ENCODE results near the gene PIP5K1B.

The PIP5K1B gene

DNA sequence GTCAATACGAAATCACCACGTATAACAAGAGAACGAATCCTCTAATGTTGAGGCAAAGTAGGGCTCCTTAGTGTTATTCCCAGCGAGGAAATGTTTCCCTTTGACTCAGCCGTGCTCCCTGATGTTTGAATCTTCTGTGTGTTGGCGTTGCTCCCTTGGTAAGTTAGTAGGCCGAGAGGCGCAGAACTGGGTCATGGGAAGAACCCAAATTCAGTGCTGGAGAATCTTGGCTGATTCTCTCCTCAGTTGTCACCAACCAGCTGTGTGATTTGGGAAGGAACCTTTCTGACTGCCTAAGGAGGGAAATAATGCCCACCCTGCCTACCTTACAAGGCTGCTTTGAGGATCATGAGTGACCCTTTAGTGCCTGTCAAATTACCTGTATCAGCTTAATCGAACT, 286.4 kb downstream of the PIP5K1B start:
- DNase-seq (ENCODE audit: low read depth) = no peak

DNA sequence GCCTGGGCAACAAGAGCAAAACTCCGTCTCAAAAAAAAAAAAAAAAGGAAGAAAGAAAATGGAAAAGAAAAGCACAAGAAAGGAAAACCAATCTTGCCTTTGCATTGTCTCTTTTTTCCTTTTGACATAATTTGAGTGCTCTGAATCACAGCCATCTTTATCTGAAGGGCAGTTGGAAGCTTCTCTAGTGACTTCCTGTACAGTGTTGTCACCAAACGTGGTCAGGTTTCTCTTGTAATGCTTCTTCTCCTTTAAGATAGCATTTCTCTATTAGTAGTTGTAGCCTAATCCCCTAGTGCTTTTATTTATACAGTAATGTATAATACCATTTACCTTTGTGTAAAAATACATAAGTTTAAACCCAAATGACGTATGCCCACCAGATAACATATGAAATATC, 290.7 kb downstream of the PIP5K1B start:
- DNase-seq (ENCODE audit: low read depth) = no peak

DNA sequence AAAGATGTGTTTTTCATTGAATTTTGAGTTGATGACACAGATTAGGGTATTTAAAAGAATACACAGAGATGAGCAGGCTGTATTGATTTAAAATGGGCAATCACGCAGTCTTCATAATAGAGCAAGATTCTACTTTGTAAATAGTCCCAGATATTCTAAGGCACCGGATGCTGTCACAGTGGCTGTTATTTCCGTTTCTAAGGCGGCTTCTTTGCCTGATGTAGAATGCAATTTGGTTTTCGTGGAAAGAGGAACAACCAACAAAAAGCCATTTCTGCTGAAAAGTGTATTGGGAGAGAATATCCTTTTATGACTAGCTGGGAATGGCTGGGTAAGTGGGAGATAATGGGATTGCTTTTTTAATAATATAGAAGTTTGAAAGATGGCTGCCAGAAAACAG, 291.4 kb downstream of the PIP5K1B start:
- no peak for DNase-seq (ENCODE audit: low read depth)

DNA sequence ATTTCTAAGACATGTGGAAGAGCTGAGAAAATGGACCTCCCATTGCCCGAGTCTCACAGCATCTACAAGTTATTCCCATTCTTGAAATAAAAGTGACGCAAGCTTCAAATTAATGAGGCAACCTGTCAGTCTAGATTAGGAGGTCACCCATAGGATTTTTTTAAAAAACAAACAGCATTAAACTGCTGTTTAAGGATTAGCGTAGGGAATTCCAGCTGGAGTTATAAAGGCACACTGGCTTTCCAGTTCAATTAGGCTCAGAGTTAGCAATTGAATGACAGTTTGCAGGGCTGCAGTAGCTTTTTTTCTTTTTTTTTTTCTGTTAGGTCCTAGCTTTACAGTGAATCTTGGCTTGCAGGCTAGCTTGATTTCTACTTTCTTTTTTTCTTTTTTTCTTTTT, 292.6 kb downstream of the PIP5K1B start:
- no peak for DNase-seq (ENCODE audit: low read depth)

DNA sequence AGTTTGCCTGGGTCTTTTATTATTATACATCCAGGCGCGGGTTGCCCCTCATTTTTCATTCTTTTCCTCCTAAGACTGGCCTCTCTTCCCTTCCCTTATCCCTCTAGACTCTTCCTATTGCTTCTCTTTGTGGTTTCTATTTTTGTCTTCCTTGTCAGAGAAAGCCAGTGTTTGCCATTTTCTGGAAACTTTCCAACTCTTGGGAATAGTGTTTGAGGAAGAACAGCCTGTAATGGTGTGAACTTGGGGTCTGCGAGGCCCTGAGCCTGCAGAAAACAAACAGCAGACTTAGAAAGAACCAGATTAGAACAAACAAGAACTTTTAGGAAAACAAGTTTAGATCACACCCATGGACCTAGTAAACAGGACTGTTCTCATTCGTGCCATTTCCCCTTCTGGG, 293.3 kb downstream of the PIP5K1B start:
- DNase-seq (ENCODE audit: low read depth) = no peak

DNA sequence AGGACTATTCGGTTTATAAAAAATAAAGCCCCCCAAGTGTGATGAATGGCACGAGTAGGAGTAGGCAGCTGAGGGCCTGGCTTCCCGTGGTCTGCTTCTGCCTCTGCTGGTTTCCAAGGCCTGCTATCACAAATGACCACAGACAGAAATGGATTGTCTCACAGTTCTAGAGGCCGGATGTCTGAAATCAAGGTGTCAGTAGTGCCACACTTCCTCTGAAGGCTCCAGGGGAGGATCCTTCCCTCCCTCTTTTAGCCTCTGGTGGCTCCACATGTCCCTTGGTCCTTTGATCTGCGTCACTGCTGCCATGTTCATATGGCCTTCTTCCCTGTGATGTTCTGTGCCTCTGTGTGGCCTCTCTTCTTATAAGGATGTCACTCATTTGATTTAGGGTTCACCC, 293.8 kb downstream of the PIP5K1B start:
- no peak for DNase-seq (ENCODE audit: low read depth)

DNA sequence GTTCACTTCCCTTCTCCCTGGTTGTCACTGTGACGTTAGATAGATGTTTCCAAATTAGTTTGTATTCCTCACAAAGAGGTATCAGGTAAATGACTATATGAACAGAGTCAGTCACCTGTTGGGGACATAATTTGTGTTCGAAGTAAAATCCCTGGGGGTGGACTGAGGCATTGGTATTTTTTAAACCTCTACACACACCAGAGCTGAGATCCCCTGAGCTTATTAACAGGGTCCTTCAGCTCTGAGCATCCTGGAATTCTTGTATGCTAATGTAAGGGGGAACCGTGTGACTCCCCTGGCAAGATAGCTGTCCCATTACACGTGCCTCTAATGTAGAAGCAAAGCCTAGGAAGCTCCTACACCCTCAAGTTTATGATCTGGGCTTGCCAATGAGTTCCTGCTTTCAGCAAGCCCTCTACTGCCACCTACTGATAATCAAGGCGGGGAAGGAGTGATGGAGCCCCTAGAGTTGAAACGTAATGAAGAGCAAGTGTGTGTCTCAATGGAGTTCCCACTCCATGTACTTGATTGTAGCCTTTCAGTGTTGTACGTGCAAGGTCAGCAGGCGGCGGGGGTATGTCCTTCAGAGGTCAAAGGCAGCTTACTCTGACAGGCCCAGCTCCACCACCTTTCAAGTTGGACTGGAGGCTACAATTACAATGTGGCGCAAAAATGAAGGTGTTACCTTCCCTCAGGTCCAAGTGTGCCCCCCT, 294.5 kb downstream of the PIP5K1B start:
- DNase-seq (ENCODE audit: low read depth) = no peak

DNA sequence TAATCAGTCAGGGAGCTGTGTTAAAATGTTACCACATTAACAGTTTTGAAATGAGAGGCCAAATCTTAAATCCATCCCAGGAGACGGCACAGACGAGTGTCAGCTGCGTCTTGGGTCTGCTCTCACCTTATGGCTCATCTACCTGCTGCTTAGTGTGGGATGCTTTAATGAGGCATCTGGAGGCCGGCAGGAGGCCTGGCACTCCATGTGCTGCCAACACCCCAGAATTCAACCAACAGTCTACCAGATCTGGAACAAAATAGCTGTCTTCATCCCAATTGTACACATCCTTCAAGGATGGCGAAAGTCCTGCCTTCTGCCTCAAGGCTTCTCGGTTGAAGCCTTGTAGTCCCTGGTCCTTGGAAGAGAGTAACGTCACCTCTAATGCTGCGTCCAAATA, 296.9 kb downstream of the PIP5K1B start:
- no peak for DNase-seq (ENCODE audit: low read depth)

DNA sequence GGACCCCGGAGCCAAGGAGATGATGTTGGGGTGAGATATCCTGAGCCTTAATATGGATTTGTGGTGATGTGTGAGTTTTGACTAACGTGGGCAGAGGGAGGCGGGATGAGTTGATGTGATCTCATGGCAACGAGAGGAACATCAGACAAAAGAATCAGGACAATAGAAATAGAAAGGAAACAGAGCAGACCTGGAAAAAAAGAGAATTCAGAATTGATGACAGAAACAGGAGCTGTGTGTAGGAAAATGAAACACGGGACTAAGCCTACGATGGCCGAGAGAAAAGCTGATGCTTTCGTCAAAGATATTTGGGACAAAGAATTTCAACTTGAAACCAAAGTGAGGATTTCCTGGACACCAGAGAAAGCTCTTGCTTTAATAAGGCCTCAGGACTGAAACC, 298.0 kb downstream of the PIP5K1B start:
- no peak for DNase-seq (ENCODE audit: low read depth)

DNA sequence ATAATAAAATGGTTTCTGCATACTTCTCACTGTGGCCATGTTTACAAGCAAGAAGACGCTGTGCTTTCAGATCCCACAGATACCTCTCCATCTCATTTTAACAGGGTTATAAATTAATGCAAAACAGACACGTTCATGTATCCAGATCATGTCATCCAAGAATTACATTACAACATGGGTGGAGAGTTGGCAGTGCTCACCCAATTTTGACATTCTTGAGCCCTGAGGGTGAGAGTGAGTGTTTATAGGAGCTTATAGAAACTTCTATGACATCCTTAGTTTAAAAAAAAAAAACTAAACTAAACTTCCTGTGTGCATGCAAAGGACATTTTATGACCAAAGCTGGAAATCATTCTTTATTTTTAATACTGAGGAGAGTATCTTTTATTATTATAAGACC, 299.8 kb downstream of the PIP5K1B start:
- no peak for DNase-seq (ENCODE audit: low read depth)

DNA sequence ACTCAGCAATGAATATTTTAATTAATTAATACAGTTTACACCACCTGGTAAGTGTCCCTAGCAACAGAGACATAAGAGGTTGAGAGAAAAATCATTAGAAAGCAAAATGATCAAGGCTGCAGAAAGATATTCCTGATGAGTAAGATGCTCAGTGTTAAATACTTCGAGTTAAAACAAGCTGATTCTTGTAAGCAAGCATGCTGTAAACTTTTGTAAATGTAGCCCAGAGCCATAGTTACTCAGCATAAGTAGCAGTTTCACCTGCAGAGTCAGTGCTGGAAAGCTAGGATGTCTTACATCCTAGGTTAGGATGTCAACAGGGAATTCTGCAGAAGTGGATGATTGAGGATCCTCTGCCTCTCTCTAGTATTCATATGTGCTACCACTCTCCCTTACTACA, 304.7 kb downstream of the PIP5K1B start:
- no peak for DNase-seq (ENCODE audit: low read depth)

DNA sequence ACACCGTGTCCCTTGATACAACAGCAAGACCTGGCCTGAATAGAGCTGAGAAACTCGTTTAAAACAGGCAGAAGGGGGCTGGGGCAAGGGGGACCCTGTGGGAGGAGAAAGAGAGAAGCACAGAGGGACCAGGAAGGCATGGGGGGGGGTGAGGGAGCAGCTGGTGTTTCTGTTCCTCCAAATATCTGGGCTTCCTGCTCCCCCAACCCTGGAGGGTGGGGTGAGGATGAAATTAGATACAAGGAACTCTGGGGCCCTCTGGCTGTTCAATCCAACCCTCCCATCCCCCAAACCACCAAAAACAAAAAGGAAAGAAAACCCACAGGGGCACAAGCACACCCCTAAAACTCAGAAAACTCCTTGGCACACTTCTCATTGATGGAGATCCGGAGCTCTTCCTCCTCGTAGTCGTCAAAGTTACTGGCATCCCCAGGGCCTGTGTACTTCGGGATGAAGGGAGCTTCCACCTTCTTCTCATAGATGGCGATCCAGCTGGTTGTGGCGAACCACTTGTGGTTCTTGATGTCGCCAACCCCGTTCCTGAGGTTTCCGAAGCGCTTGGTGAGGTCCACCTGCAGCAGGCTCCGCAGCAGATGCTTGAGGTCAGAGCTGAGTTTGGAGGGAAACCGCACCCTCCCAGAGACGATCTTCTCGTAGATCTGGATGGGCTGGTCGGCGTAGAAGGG, 307.8 kb downstream of the PIP5K1B start:
- no peak for DNase-seq (ENCODE audit: low read depth)

DNA sequence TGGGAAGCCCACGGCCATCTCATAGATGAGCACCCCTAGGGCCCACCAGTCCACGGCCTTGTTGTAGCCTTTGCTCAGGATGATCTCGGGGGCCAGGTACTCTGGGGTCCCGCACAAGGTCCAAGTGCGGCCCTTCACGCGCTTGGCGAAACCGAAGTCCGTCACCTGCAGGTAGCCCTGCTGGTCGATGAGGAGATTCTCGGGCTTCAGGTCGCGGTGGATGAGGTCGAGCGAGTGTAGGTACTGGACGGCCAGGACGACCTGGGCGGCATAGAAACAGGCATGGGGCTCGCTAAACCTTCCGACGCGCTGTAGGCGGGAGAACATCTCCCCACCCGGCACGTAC, 308.3 kb downstream of the PIP5K1B start:
- no peak for DNase-seq (ENCODE audit: low read depth)

DNA sequence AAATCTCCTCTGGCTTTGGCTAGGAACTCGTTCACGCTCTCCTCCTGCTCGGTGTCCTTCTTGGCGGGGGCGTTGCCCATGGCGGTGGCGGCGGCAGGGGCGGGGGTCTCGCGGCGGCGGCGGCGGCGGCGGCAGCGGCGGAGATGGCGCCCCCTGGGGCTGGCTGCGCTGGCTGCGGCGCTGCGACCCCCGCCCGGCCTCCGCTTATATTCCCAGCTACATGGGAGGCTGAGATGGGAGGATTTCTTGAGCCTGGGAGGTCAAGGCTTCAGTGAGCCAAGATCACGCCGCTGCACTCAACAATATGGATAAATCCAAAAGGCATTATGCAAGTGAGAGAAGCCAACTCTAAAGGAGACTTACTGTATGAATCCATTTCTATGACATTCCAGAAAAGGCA, 309.0 kb downstream of the PIP5K1B start, which contains the start of gene PRKACG:
Gene PRKACG, minus strand, starts transcription at position 101 of the 400 bp plus-strand sequence. Its CDS starts 21 bp downstream, at position 80.
- no peak for DNase-seq (ENCODE audit: low read depth)

DNA sequence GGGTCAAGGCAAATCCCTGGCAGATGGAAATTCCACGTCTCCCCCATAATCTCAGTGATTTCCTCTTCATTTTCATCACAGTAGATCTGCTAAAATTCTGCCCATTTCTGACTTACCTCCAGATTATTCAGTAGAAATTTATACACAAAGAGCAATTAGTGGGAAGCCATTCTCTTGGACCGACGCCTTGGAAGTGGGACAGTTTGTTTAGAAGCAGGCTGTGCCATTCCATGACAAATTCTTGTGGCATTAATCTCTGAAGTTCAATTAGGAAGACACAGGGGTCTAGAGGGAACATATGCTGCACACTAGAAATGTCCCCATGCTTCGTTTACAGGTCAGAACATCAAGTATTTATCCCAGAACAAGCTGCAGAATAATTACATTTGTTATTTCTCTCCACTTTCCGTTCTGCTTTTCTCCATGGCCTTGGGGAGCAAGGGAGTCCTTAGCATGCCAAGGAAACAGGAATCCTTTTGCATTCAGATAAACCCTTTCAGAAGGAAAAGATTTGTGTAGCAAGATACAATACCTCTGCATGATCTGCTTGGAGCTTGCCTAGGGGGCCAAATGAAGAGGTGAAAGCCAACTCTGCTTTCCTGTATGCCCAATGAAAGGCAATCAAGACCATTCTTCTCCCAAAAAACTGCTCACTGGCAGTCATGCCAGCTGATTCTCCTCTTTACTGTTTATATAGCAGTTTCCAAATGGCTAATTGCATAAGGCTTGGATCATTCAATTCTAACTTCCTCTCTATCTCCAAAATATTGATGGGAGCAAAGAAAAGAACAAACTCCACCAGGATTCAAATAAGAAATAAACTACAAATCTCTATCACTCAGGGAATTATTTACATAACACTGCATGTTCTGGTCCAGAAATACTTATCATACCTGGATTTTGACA, 311.4 kb downstream of the PIP5K1B start:
- DNase-seq (ENCODE audit: low read depth) = no peak

DNA sequence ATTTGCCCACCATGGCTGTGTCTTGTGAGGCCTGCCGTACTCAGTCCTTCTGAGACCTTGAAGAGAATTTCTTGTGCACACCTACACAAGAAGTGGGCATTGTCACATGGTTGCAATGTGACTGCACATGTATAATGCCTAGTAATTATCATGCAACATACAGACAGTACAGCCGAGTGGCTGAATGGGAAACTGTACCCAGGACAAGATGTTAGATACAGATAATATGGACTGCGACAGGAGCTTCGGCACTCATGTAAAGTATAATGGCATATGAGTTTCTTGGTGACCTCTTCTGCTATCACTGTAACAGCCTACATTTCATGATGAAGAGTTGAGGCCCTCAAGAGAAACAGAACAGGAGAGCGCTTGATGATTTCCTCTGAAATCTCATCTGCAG, 313.7 kb downstream of the PIP5K1B start:
- no peak for DNase-seq (ENCODE audit: low read depth)

DNA sequence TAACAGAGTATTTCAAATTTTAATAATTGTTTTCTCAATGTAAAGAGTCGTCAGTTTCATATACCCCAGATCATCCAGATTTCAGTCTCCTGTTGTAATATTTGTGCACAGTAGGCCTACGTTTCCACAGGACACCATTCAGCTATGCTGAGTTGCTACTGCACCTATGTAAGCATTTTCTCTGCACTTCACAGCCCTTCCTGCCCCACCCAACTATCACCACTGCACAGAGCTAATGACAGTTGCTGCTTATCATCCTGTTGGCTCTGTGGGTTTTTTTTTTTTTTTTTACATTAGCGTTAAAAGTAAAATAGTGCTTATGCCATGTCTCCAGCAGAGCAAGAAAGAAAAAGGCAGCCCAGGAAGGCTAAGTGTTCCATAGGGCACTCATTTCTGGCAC, 314.8 kb downstream of the PIP5K1B start:
- DNase-seq (ENCODE audit: low read depth) = no peak

DNA sequence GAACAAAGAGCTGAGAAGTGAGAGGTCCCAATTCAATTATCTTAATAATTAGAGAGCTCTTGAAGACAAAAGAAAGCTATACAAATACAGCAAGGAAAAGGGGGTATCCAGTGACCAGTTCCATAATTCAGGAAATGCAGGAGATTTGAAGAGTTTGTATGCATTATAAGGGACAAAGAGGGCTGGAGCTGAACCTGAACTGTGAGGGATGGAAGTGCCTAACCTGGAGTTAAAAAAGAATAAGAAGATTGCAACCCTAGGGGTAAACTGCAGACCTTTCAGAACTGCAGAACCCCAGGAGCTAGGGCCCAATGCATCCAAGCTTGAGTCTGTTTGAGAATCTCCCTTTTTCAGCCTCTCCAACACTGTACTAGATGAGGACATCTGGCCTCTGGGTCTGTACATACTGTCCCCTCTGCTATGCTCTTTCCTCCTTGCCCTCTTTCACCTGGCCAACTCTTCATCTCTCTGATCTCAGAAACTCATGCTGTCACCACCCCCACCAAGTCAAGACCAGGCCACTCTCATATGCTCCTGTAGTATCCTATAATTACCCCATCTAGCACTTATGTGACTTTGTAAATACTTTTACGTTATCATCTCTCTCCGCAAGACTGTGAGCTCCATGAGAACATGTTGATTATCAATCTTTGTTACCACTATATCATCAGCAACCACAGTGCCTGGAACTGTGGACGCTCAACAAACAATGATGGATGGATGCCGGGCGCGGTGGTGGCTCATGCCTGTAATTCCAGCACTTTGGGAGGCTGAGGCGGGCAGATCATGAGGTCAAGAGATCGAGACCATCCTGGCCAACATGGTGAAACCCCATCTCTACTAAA, 315.5 kb downstream of the PIP5K1B start:
- no peak for DNase-seq (ENCODE audit: low read depth)

DNA sequence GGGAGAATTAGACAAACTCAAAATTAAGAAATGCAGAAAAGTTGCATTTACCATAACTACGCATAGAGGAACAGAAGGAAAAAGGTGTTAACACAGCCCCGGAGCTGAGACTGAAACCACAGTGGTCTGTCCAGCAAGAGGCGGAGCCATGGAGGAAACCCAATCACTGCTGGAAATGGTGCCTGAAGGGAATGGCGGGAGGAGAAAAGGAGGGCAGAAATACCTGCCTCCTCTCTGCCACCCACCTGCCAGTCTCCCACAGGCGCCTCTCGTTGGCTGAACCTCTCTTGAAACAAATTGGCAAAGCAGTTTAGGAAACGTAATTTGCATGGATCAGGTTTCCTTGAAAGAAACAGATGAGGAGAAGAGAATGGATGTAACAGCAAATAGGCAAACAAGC, 318.6 kb downstream of the PIP5K1B start:
- DNase-seq (ENCODE audit: low read depth) = no peak

DNA sequence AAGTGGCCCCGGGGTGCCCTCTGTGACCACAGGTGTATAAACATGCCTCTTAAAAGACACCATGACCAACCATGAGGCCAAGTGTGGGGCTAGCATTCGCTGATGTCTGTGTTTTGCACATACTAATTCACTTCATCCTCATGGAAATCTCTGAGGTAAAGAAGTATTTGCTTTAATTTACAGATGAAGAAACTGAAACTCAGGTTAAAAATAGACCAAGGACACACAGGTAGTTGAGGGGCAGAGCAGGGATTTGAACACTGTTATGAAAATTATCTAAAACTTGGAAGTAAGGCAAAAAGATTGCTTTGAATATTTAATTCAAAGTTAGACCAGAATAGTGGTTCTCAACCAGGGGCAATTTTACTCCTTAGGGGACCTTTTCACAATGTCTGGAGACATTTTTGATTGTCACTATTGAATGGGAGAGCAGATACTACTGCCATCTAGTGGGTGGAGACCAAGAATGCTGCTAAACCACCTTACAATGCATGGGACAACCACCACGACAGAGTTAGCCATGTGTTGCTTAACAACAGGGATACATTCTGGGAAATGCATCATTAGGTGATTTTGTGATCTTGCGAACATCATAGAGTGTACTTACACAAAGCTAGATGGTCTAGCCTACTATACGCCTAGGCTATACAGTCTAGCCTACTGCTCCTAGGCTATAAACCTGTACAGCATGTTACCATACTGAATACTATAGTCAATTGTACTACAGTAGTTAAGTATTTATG, 322.5 kb downstream of the PIP5K1B start:
- no peak for DNase-seq (ENCODE audit: low read depth)

DNA sequence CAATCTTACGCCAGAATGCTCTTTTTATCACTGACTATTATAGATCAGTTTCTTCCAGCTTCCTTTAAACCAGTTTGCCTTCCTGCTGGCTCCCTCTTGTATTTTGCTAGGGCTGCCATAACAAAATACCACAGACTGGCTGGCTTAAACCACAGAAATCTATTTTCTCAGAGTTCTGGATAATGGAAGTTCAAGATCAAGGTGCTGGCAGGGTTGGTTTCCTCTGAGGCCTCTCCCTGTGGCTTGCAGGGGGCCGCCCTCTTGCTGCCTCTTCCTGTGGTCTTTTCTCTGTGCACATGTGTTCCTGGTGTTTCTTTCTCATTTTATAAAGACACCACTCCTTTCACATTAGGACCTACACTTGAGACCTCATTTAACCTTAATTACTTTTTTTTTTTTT, 323.7 kb downstream of the PIP5K1B start:
- no peak for DNase-seq (ENCODE audit: low read depth)
